PC-3 (cell line): ENCODE results near the gene TMEM132E. TPM values are rescaled to one million over a fixed set of nuclear protein-coding genes. Genes with fewer than 3 reads are reported as not detected.

ENCODE experiments used
- ATAC-seq: fragments of 200-7000 bp; cut with Tn5 transposase; 2 replicates; pipeline ENCODE4 v1.9.1; 2020; ENCODE audit warnings: mild to moderate bottlenecking, moderate library complexity
- BruUV-seq: library from RNA; stranded (reverse); fragments of 400-500 nt; replicated peaks from 2 replicates; lab custom pipeline; 2021; lab: Mats Ljungman, UMichigan
- CTCF ChIA-PET: fragments of 300-600 bp; sonication (Branson Sonifier 250); formaldehyde crosslinking; loops from one replicate; lab custom pipeline; 2022; ENCODE audit warnings: antibody characterized with exemption; lab: Charles Lee
- POLR2A ChIA-PET: fragments of 300-600 bp; sonication (Branson Sonifier 250); formaldehyde crosslinking; loops from one replicate; lab custom pipeline; 2022; ENCODE audit warnings: antibody characterized with exemption; ENCODE audit not compliant: unreplicated experiment; lab: Charles Lee
- DNase-seq: peaks from one replicate; pipeline ENCODE4 v3.0.0-alpha.2; 2015
- H2AFZ ChIP-seq: fragments of 300-600 bp; sonication (generic); 2 replicates; pipeline ENCODE4 v1.6.0; 2016; ENCODE audit warnings: antibody characterized with exemption, low read length
- H3F3A ChIP-seq: fragments of 300-600 bp; sonication (generic); one replicate; pipeline ENCODE4 v1.6.0; 2017; ENCODE audit warnings: antibody characterized with exemption, low read length, control low read depth, mild to moderate bottlenecking; ENCODE audit not compliant: unreplicated experiment
- H3K27ac ChIP-seq: fragments of 300-600 bp; sonication (generic); 2 replicates; pipeline ENCODE4 v1.5.1; 2016; ENCODE audit warnings: mild to moderate bottlenecking, low read length
- H3K27me3 ChIP-seq: fragments of 300-600 bp; sonication (generic); 2 replicates; pipeline ENCODE4 v1.6.1; 2016; ENCODE audit warnings: low read length, mixed read lengths
- H3K36me3 ChIP-seq: fragments of 300-600 bp; sonication (generic); 2 replicates; pipeline ENCODE4 v1.6.1; 2016; ENCODE audit warnings: low read depth, mixed run types, low read length, mixed read lengths
- H3K4me1 ChIP-seq: fragments of 300-600 bp; sonication (generic); 2 replicates; pipeline ENCODE4 v1.5.1; 2016; ENCODE audit warnings: low read length; ENCODE audit not compliant: insufficient read depth
- H3K4me2 ChIP-seq: fragments of 300-600 bp; sonication (generic); 2 replicates; pipeline ENCODE4 v1.6.0; 2016; ENCODE audit warnings: low read length
- H3K4me3 ChIP-seq: fragments of 300-600 bp; sonication (generic); 2 replicates; pipeline ENCODE4 v1.5.1; 2016; ENCODE audit warnings: mild to moderate bottlenecking, low read length, mixed read lengths
- H3K79me2 ChIP-seq: fragments of 300-600 bp; sonication (generic); 2 replicates; pipeline ENCODE4 v1.6.1; 2017; ENCODE audit warnings: low read length, mixed read lengths
- H3K9ac ChIP-seq: fragments of 300-600 bp; sonication (generic); 2 replicates; pipeline ENCODE4 v1.6.0; 2016; ENCODE audit warnings: mild to moderate bottlenecking, low read length
- H3K9me2 ChIP-seq: fragments of 300-600 bp; sonication (generic); replicated peaks from 2 replicates; pipeline ENCODE4 v1.6.1; 2016; ENCODE audit warnings: mixed run types, low read length, mixed read lengths
- H3K9me3 ChIP-seq: fragments of 300-600 bp; sonication (generic); 2 replicates; pipeline ENCODE4 v1.6.1; 2016; ENCODE audit warnings: low read length, mixed read lengths
- H4K20me1 ChIP-seq: fragments of 300-600 bp; sonication (generic); 2 replicates; pipeline ENCODE4 v1.6.1; 2016; ENCODE audit warnings: low read length, mixed read lengths
- EZH2 ChIP-seq: fragments of 300-600 bp; sonication (generic); IDR thresholded peaks from one replicate; pipeline ENCODE4 v1.6.1; 2017; ENCODE audit warnings: antibody characterized with exemption, mild to moderate bottlenecking, low read length; ENCODE audit not compliant: unreplicated experiment
- EZH2phosphoT487 ChIP-seq: fragments of 300-600 bp; sonication (generic); IDR thresholded peaks from 2 replicates; pipeline ENCODE4 v1.6.1; 2018; ENCODE audit warnings: mild to moderate bottlenecking, antibody characterized with exemption, low read length, borderline replicate concordance
- intact Hi-C: fragments of 100-400 bp; cut with micrococcal nuclease; formaldehyde crosslinking; loops from 2 replicates; pipeline ENCODE4 v1.9.0; 2023
- total RNA-seq: library from RNA; depleted of rRNA; stranded (reverse); fragments of >200 nt; gene quantifications from 2 replicates; pipeline ENCODE4 v1.2.3, GENCODE V29; 2014
- TF ChIP-seq, protein P1 (sequence below): fragments of 300-600 bp; sonication (generic); conservative IDR thresholded peaks from 2 replicates; pipeline ENCODE4 v1.5.1; 2017; ENCODE audit warnings: antibody characterized with exemption, low read depth, mild to moderate bottlenecking, low read length

TMEM132E gene
- total RNA-seq, 1 experiment from 2014 or later = not detected

DNA sequence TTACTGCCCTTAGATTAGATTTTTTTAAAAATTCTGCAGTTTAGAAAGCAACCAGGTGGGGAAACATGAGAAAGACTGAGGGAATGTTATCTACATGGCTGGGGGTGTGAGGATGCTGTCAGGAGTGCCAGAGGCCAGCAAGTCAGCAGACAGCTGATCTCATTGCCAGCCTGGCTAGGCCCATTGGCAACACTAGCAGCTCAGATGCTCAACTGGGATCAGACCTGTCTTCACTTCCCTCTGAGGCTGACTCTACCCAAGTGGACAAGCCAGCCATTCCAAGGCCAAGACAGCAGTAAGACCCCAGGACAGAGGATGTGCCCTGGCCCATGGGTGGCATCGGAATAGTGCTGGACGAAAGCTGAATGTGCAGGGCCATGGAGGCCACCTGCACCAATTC lies 96.2 kb downstream of the TMEM132E start:
- CTCF ChIA-PET = no interaction called here
- Histone ChIP-seq H3F3A (no peaks in the 10 kb centered on the region), H3K4me3 (no peak overlapping the region), H2AFZ (no peak overlapping the region), H3K36me3 (no peaks in the 10 kb centered on the region), H3K27me3 (no peaks in the 10 kb centered on the region), H3K9me2 (no peaks in the 10 kb centered on the region), H4K20me1 (no peaks in the 10 kb centered on the region), H3K79me2 (no peaks in the 10 kb centered on the region), H3K9ac (no peak overlapping the region), H3K9me3 (no peaks in the 10 kb centered on the region), H3K4me1 (no peaks in the 10 kb centered on the region), H3K27ac (no peak overlapping the region), H3K4me2 (no peak overlapping the region)
- intact Hi-C loops = no loop called here
- TF ChIP-seq, protein P1, sequence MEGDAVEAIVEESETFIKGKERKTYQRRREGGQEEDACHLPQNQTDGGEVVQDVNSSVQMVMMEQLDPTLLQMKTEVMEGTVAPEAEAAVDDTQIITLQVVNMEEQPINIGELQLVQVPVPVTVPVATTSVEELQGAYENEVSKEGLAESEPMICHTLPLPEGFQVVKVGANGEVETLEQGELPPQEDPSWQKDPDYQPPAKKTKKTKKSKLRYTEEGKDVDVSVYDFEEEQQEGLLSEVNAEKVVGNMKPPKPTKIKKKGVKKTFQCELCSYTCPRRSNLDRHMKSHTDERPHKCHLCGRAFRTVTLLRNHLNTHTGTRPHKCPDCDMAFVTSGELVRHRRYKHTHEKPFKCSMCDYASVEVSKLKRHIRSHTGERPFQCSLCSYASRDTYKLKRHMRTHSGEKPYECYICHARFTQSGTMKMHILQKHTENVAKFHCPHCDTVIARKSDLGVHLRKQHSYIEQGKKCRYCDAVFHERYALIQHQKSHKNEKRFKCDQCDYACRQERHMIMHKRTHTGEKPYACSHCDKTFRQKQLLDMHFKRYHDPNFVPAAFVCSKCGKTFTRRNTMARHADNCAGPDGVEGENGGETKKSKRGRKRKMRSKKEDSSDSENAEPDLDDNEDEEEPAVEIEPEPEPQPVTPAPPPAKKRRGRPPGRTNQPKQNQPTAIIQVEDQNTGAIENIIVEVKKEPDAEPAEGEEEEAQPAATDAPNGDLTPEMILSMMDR = no peak
- no peak for TF ChIP-seq EZH2
- no peak for TF ChIP-seq EZH2phosphoT487
- no peak for ATAC-seq
- POLR2A ChIA-PET = no interaction called here
- no peak for DNase-seq
- no TSS peak for BruUV-seq

DNA sequence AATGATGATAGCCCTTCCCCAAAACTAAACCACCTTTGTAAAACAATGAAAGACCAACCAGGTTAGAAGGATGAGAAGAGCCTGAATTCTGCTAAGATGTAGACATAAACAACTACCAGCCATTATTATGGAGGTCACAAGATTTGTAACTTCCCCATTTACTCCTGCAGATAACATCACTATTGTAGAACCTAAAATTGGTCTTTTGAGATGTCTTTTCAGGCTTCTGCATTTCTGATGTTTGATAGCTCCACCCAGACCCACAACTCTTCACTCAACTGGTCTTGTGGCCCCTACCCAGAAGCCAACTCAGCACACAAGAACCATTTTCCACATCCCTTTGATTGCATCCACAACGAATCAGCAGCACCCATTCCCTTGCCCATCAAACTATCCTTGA lies 100.8 kb downstream of the TMEM132E start:
- Histone ChIP-seq H3K4me3 (no peak overlapping the region), H3K4me2 (no peak overlapping the region), H3K4me1 (no peaks in the 10 kb centered on the region), H4K20me1 (no peaks in the 10 kb centered on the region), H3K79me2 (no peaks in the 10 kb centered on the region), H3K9me3 (no peaks in the 10 kb centered on the region), H3K27ac (no peak overlapping the region), H3K9ac (no peak overlapping the region), H3K27me3 (no peaks in the 10 kb centered on the region), H3K9me2 (no peaks in the 10 kb centered on the region), H2AFZ (no peak overlapping the region), H3K36me3 (no peaks in the 10 kb centered on the region), H3F3A (no peaks in the 10 kb centered on the region)
- intact Hi-C loops = no loop called here
- no TSS peak for BruUV-seq
- ATAC-seq = no peak
- no peak for DNase-seq
- TF ChIP-seq EZH2 = no peak
- TF ChIP-seq, protein P1 = no peak
- TF ChIP-seq EZH2phosphoT487 = no peak
- ChIA-PET POLR2A (no interaction called here), CTCF (no interaction called here)

DNA sequence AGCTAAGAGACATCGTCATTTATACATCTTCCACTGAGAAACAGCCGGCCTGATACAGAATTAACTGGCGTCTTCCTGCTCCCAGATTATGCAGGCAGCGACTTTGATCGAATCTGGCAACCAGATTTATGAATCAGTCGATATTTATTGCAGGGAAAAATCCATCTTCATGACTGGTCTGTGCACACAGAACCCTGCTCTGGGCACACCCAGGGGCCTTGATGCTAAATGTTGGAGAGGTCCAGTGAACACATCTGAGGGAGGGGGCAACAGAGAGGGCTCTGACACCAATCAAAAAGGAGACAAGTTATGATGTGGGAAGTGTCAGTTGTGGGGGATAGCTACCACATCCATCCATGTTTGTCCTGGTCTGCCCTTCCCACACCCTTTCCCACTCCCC lies 102.9 kb downstream of the TMEM132E start:
- H2AFZ ChIP-seq = no peak overlapping the region
- DNase-seq (no peak), ATAC-seq (no peak)
- no peak overlapping the region for H3K27ac ChIP-seq
- no peak overlapping the region for H3K9ac ChIP-seq
- POLR2A ChIA-PET = no interaction called here
- no peaks in the 10 kb centered on the region for H3F3A ChIP-seq
- no peaks in the 10 kb centered on the region for H4K20me1 ChIP-seq
- no peaks in the 10 kb centered on the region for H3K36me3 ChIP-seq
- H3K4me3 ChIP-seq = no peak overlapping the region
- H3K9me2 ChIP-seq = no peaks in the 10 kb centered on the region
- TF ChIP-seq EZH2 = no peak
- TF ChIP-seq, protein P1 = no peak
- no peak for TF ChIP-seq EZH2phosphoT487
- H3K79me2 ChIP-seq = no peaks in the 10 kb centered on the region
- H3K4me1 ChIP-seq = no peaks in the 10 kb centered on the region
- H3K4me2 ChIP-seq = no peak overlapping the region
- H3K9me3 ChIP-seq = no peaks in the 10 kb centered on the region
- CTCF ChIA-PET = no interaction called here
- H3K27me3 ChIP-seq = no peaks in the 10 kb centered on the region
- intact Hi-C loops = no loop called here
- BruUV-seq = no TSS peak
